Smooth muscle cell (in vitro differentiated cells): ENCODE data around the gene GALNT15. TPM values are rescaled to one million over a fixed set of nuclear protein-coding genes. Genes with fewer than 3 reads are reported as not detected.

Experiments
- DNase-seq: peaks from one replicate; lab custom pipeline; 2025; ENCODE audit not compliant: unreplicated experiment; lab: John Stamatoyannopoulos, UW
- H2AFZ ChIP-seq: fragments of 200-600 bp; sonication (generic); 2 replicates; pipeline ENCODE4 v1.6.0; 2016; ENCODE audit warnings: antibody characterized with exemption, low read depth, mild to moderate bottlenecking
- H3F3A ChIP-seq: fragments of 200-600 bp; sonication (generic); 2 replicates; pipeline ENCODE4 v1.6.0; 2017; ENCODE audit warnings: antibody characterized with exemption, low read depth
- H3K27ac ChIP-seq: fragments of 200-600 bp; sonication (generic); 2 replicates; pipeline ENCODE4 v1.5.1; 2016; ENCODE audit warnings: low read depth, mild to moderate bottlenecking
- H3K27me3 ChIP-seq: fragments of 200-600 bp; sonication (generic); 2 replicates; pipeline ENCODE4 v1.6.1; 2016; ENCODE audit warnings: low read depth, mild to moderate bottlenecking
- H3K36me3 ChIP-seq: fragments of 200-600 bp; sonication (generic); 2 replicates; pipeline ENCODE4 v1.5.1; 2016; ENCODE audit warnings: low read depth
- H3K4me1 ChIP-seq: fragments of 200-600 bp; sonication (generic); 2 replicates; pipeline ENCODE4 v1.5.1; 2016; ENCODE audit warnings: low read depth
- H3K4me2 ChIP-seq: fragments of 200-600 bp; sonication (generic); 2 replicates; pipeline ENCODE4 v1.6.0; 2016; ENCODE audit warnings: mild to moderate bottlenecking
- H3K4me3 ChIP-seq: fragments of 200-600 bp; sonication (generic); 2 replicates; pipeline ENCODE4 v1.5.1; 2016; ENCODE audit warnings: mild to moderate bottlenecking
- H3K79me2 ChIP-seq: fragments of 200-600 bp; sonication (generic); 2 replicates; pipeline ENCODE4 v1.6.0; 2016; ENCODE audit warnings: low read depth, mild to moderate bottlenecking
- H3K9ac ChIP-seq: fragments of 200-600 bp; sonication (generic); 2 replicates; pipeline ENCODE4 v1.6.0; 2016; ENCODE audit warnings: low read depth
- H3K9me3 ChIP-seq: fragments of 200-600 bp; sonication (generic); replicated peaks from 2 replicates; pipeline ENCODE4 v1.5.1; 2016; ENCODE audit warnings: low read depth
- H4K20me1 ChIP-seq: fragments of 200-600 bp; sonication (generic); 2 replicates; pipeline ENCODE4 v1.6.0; 2016; ENCODE audit warnings: low read depth
- WGBS: methylation state at CpG from one replicate; pipeline ENCODE4 v1.1.7; 2016; ENCODE audit warnings: low lambda C conversion rate; 5-methylcytosine and 5-hydroxymethylcytosine counted together
- polyA plus RNA-seq: library from polyadenylated mRNA; unstranded; fragments of >200 nt; fragmentation: Nextera tagmentation; extraction: Ambion mirVana; gene quantifications from 2 replicates; pipeline ENCODE4 v1.2.1, GENCODE V29; 2016
- total RNA-seq: library from RNA; depleted of rRNA; stranded (reverse); fragments of >200 nt; gene quantifications from 2 replicates; pipeline ENCODE4 v1.2.3, GENCODE V29; 2014
- TF ChIP-seq, protein P1 (sequence below): fragments of 200-600 bp; sonication (generic); IDR thresholded peaks from 2 replicates; pipeline ENCODE4 v1.5.1; 2017; ENCODE audit warnings: borderline replicate concordance, mild to moderate bottlenecking, antibody characterized with exemption; ENCODE audit not compliant: insufficient read depth, poor library complexity, severe bottlenecking

GALNT15 gene
- total and polyA plus RNA-seq, 2 experiments from 2014 or later: 0.45 to 1.3 TPM

DNA sequence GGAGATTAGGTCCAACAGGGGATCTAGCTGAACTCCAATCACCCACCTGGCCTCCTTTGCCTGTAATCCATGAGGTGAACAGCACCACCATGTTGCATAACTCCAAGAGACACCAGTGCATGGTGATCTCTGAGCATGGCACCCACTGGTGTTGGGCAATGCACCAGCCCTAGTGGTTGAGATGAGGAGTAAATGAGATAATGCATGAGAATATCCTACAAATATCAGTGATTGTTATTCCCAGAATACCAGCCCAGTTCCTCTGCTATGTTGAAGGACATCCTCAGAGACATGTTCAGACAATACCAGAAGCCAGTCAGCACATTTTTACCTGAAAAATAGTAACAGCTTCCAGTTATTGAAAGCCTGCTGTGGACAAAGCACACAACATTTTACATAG lies 14.7 kb downstream of the GALNT15 start:
- DNase-seq: no peak
- Histone ChIP-seq H3K9me3 (no peaks in the 10 kb centered on the region), H3K4me1 (no peaks in the 10 kb centered on the region), H3K79me2 (no peaks in the 10 kb centered on the region), H3K27ac (no peak overlapping the region), H3K4me3 (no peak overlapping the region), H3K36me3 (no peaks in the 10 kb centered on the region), H4K20me1 (no peaks in the 10 kb centered on the region), H3F3A (no peaks in the 10 kb centered on the region), H3K9ac (no peak overlapping the region), H3K4me2 (no peak overlapping the region), H3K27me3 (no peaks in the 10 kb centered on the region), H2AFZ (no peak overlapping the region)
- TF ChIP-seq, protein P1, sequence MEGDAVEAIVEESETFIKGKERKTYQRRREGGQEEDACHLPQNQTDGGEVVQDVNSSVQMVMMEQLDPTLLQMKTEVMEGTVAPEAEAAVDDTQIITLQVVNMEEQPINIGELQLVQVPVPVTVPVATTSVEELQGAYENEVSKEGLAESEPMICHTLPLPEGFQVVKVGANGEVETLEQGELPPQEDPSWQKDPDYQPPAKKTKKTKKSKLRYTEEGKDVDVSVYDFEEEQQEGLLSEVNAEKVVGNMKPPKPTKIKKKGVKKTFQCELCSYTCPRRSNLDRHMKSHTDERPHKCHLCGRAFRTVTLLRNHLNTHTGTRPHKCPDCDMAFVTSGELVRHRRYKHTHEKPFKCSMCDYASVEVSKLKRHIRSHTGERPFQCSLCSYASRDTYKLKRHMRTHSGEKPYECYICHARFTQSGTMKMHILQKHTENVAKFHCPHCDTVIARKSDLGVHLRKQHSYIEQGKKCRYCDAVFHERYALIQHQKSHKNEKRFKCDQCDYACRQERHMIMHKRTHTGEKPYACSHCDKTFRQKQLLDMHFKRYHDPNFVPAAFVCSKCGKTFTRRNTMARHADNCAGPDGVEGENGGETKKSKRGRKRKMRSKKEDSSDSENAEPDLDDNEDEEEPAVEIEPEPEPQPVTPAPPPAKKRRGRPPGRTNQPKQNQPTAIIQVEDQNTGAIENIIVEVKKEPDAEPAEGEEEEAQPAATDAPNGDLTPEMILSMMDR: no peak

DNA sequence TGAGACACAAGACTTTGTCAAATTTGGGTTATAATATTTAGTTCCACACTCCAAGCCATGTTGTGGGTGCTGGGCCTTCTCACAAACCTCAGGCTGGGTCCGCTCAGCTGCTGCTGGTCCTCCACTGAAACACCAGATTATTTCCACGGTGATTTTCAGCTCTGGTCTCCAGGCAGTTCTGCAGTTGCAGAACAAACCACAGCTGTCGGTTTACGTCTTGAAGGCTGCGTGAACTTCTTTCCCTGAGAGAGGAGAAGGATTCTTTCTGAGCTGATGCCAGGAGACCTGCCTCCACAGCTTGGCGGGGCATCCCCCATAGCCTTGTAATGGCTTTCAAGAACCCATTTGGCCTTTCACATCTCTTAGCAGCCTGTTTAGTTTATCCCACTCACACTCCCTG lies 16.2 kb downstream of the GALNT15 start:
- WGBS: 83% methylated on average over 6 of the region's 6 CpGs
- Histone ChIP-seq H3K79me2 (no peaks in the 10 kb centered on the region), H3K4me3 (no peak overlapping the region), H3K9me3 (no peaks in the 10 kb centered on the region), H3K9ac (no peak overlapping the region), H3F3A (no peaks in the 10 kb centered on the region), H2AFZ (no peak overlapping the region), H4K20me1 (no peaks in the 10 kb centered on the region), H3K27me3 (no peaks in the 10 kb centered on the region), H3K4me1 (no peaks in the 10 kb centered on the region), H3K36me3 (no peaks in the 10 kb centered on the region), H3K27ac (no peak overlapping the region), H3K4me2 (no peak overlapping the region)
- TF ChIP-seq, protein P1: no peak
- DNase-seq: no peak

DNA sequence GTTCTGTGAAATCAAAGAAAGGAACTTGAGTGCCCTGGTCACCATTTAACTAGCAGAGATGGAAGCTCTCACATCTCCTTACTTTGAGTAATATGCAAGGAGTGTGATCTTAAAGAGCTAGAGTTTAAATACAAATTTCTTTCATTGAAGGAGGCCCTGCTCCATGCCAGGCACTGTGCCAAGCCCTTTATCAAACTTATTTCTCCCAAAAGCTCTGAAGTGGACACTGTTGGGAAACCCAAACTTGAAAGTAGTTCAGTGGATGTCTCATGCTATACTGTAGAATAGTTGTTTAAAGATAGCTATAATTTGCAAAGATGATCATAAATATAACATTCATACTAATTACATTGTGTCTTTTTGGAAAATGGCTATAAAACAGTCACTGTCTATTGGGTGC lies 17.1 kb downstream of the GALNT15 start:
- Histone ChIP-seq H2AFZ (no peak overlapping the region), H3K9ac (no peak overlapping the region), H3K79me2 (no peaks in the 10 kb centered on the region), H3K27me3 (no peaks in the 10 kb centered on the region), H3K36me3 (no peaks in the 10 kb centered on the region), H3F3A (no peaks in the 10 kb centered on the region), H3K9me3 (no peaks in the 10 kb centered on the region), H3K4me1 (no peaks in the 10 kb centered on the region), H3K27ac (no peak overlapping the region), H3K4me3 (no peak overlapping the region), H4K20me1 (no peaks in the 10 kb centered on the region), H3K4me2 (no peak overlapping the region)
- DNase-seq: no peak
- TF ChIP-seq, protein P1: no peak

DNA sequence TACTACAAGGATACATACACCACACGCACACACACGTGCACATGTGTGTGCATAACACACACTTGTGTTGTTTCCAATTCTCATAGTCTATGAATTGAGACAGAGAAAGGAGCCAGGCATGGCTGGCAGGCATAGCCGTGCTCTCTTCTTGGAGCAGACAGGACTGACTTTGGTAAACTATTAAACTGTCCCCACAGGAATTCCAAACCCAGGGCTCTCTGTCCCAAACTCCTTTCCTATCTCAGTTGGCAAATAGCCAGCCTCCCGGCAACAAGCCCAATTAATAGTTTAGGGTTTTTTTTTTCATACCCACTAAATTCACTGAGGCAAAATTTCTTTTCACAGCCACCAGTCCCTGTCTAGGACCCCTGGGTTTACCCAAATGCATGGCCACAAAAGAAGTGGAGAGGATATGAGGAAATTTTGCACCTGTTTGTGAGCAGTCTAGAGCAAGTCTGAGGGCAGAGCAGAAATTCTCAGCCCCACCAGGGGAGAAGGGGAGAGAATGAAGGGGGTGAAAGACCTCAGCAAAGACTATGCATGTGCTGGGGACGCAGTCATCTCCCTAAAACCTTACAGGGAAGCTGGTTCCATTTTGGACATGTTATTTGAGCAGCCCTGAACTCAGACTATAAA lies 17.8 kb downstream of the GALNT15 start:
- H3K4me3 ChIP-seq: no peak overlapping the region
- 75% methylated on average over 5 of the region's 5 CpGs for WGBS
- H4K20me1 ChIP-seq: no peaks in the 10 kb centered on the region
- H3K36me3 ChIP-seq: no peaks in the 10 kb centered on the region
- no peaks in the 10 kb centered on the region for H3K27me3 ChIP-seq
- no peak overlapping the region for H2AFZ ChIP-seq
- H3K27ac ChIP-seq: no peak overlapping the region
- no peaks in the 10 kb centered on the region for H3K9me3 ChIP-seq
- no peaks in the 10 kb centered on the region for H3K4me1 ChIP-seq
- H3K79me2 ChIP-seq: no peaks in the 10 kb centered on the region
- H3F3A ChIP-seq: no peaks in the 10 kb centered on the region
- no peak for DNase-seq
- no peak overlapping the region for H3K4me2 ChIP-seq
- no peak overlapping the region for H3K9ac ChIP-seq
- TF ChIP-seq, protein P1: no peak
